Thyroid gland (tissue), 4 donors: ENCODE results near the gene IFT88.

Experiments
- POLR2A ChIP-seq, 2 donors: fragments of 450-650 bp; IDR thresholded peaks; one replicate each; pipeline ENCODE4 v1.6.1; 2017; ENCODE audit warnings: antibody characterized with exemption in 2 of 2, mild to moderate bottlenecking in 2 of 2, moderate library complexity in 1 of 2
- TF ChIP-seq, protein P1 (sequence below), 6 experiments: fragments of 200-600 bp in 3 of 6; fragments of 450-650 bp in 3 of 6; sonication (generic) in 3 of 6; IDR thresholded peaks; one replicate each; pipeline ENCODE4 v1.5.1; 2016 to 2019; ENCODE audit warnings: antibody characterized with exemption in 6 of 6, mild to moderate bottlenecking in 2 of 6, inconsistent platforms in 1 of 6, moderate library complexity in 1 of 6

DNA sequence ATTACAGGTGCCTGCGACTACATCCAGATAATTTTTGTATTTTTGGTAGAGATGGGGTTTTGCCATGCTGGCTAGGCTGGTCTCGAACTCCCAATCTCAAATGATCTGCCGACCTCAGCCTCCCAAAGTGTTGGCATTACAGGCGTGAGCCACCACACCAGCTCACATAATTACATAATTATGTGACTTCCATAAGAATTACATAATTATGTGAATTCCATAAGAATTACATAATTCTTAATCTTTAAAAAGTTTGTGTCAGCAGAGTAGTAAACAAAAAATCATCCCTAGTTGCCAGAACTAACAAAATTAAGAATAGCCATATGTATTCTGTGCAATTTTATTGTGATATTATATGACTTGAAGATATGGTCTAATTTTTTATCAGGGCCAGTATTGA is 25.6 kb downstream of the IFT88 start:
- TF ChIP-seq, protein P1, sequence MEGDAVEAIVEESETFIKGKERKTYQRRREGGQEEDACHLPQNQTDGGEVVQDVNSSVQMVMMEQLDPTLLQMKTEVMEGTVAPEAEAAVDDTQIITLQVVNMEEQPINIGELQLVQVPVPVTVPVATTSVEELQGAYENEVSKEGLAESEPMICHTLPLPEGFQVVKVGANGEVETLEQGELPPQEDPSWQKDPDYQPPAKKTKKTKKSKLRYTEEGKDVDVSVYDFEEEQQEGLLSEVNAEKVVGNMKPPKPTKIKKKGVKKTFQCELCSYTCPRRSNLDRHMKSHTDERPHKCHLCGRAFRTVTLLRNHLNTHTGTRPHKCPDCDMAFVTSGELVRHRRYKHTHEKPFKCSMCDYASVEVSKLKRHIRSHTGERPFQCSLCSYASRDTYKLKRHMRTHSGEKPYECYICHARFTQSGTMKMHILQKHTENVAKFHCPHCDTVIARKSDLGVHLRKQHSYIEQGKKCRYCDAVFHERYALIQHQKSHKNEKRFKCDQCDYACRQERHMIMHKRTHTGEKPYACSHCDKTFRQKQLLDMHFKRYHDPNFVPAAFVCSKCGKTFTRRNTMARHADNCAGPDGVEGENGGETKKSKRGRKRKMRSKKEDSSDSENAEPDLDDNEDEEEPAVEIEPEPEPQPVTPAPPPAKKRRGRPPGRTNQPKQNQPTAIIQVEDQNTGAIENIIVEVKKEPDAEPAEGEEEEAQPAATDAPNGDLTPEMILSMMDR (IDR thresholded peaks at IDR 0.05), result no peak
- TF ChIP-seq POLR2A (IDR thresholded peaks at IDR 0.05), result no peak
